Ureter (tissue), 1 donor: ENCODE results near the gene CAB39. TPM values are rescaled to one million over a fixed set of nuclear protein-coding genes. Genes with fewer than 3 reads are reported as not detected.

Experiments used
- DNase-seq: peaks from one replicate; pipeline ENCODE4 v3.0.0-alpha.2; 2020; ENCODE audit warnings: low spot score
- total RNA-seq: library from RNA; stranded (reverse); gene quantifications from one replicate; pipeline ENCODE4 v1.2.4, GENCODE V29; 2023
- donor health status: DM: yes; HTN: yes; CAD: no.

Gene CAB39
- total RNA-seq, 1 donor from 2014 or later, result 85.8 TPM

GRCh38 chr2:230863031-230863430 is 150.4 kb downstream of the CAB39 start:
- DNase-seq, result no peak

GRCh38 chr2:230863442-230864121 is 150.9 kb downstream of the CAB39 start:
- DNase-seq, result no peak

GRCh38 chr2:230864122-230864604 is 151.5 kb downstream of the CAB39 start:
- no peak for DNase-seq

- peak; percentile 78 for DNase-seq
These were observed 152.1 kb downstream of the CAB39 start, which contains the start of gene ITM2C for GRCh38 chr2:230864605-230865306. Gene ITM2C, plus strand, starts transcription at chr2:230864942. Its CDS starts 84 bp downstream, at chr2:230865026.

- DNase-seq, result no peak
These were observed 152.7 kb downstream of the CAB39 start for GRCh38 chr2:230865307-230865765.

- peak; percentile 75 for DNase-seq
These were observed 153.4 kb downstream of the CAB39 start for GRCh38 chr2:230865766-230866755.

- peak; percentile 74 for DNase-seq
These were observed 154.3 kb downstream of the CAB39 start for GRCh38 chr2:230866756-230867523.

GRCh38 chr2:230868161-230868946 is 155.7 kb downstream of the CAB39 start:
- no peak for DNase-seq

- peak; percentile 41 for DNase-seq
These were observed 156.6 kb downstream of the CAB39 start for GRCh38 chr2:230868947-230869913.

- DNase-seq, result peak; percentile 45
These were observed 157.4 kb downstream of the CAB39 start for GRCh38 chr2:230869914-230870543.

Other genes with a start within 250 kb of the CAB39 start
- 227 TPM for gene ITM2C, start 152.1 kb downstream of the CAB39 start, total RNA-seq
- 0.39 TPM for gene GPR55, start 212.4 kb downstream of the CAB39 start, total RNA-seq